Retinal pigment epithelial cell (primary cell): Measurements from ENCODE around the gene CUTA.

Experiments
- DNase-seq: peaks from one replicate; pipeline ENCODE4 v3.0.0-alpha.2; 2010; ENCODE audit warnings: low read depth
- H3K4me3 ChIP-seq: 2 replicates; pipeline ENCODE4 v1.5.1; 2011; ENCODE audit warnings: mild to moderate bottlenecking, low read length, control low read depth, moderate library complexity
- TF ChIP-seq, protein P1 (sequence below): conservative IDR thresholded peaks from 2 replicates; pipeline ENCODE4 v1.5.1; 2011; ENCODE audit warnings: low read depth, low read length, control low read depth, inconsistent platforms

CUTA gene

DNA sequence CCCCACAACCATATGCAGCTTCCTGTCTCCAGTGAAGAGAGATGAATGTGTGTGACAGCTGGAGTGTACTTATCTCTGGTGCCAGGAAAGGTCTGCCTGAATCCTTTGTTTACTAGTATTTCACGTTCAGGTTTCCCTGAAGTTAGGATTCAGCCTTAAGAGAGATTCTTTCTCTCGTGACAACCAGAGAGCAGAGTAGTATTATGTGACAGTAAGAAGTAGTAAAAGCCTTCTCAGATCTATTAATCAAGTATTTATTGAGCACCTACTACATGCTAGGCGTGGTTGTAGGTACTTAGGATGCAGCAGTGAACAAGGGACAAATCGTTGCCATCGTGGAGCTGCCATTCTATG lies 25.3 kb downstream of the CUTA start:
- DNase-seq: no peak
- TF ChIP-seq, protein P1, sequence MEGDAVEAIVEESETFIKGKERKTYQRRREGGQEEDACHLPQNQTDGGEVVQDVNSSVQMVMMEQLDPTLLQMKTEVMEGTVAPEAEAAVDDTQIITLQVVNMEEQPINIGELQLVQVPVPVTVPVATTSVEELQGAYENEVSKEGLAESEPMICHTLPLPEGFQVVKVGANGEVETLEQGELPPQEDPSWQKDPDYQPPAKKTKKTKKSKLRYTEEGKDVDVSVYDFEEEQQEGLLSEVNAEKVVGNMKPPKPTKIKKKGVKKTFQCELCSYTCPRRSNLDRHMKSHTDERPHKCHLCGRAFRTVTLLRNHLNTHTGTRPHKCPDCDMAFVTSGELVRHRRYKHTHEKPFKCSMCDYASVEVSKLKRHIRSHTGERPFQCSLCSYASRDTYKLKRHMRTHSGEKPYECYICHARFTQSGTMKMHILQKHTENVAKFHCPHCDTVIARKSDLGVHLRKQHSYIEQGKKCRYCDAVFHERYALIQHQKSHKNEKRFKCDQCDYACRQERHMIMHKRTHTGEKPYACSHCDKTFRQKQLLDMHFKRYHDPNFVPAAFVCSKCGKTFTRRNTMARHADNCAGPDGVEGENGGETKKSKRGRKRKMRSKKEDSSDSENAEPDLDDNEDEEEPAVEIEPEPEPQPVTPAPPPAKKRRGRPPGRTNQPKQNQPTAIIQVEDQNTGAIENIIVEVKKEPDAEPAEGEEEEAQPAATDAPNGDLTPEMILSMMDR: no peak
- peak overlapping the region; percentile 91 for H3K4me3 ChIP-seq

DNA sequence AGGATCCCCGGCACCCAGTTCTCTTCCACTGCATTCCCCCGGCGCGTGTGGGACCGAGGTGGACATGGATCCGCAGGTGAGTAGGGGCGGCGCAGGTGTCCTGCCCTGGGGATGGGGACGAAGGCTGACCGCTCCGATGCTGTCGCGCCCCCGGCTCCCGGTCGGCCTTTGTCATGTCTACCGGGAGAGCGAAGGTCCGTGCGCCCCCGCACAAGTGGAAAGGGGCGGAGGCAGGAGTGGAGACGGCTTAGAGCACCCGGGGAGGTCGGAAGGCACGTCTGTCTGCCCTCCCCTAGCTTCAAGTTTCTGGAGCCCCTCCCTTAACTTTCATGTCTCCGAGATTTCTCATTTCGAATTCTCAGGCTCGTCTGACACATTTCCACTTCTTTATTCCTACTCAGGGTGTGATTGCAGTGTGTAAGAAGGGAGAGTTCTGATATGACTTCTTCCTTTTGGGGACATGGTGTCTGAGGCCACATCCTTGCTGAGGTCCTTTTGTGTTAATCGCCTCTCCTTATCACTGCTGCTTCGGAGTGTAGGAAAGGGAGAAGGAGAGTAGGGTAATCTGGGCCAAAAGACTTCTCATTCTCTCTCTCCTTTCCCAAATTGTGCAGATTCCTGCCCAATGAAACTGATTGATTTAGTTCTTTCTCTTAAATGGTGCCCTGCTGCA lies 25.8 kb downstream of the CUTA start:
- TF ChIP-seq, protein P1: no peak
- DNase-seq: no peak
- H3K4me3 ChIP-seq: peak overlapping the region; percentile 91

DNA sequence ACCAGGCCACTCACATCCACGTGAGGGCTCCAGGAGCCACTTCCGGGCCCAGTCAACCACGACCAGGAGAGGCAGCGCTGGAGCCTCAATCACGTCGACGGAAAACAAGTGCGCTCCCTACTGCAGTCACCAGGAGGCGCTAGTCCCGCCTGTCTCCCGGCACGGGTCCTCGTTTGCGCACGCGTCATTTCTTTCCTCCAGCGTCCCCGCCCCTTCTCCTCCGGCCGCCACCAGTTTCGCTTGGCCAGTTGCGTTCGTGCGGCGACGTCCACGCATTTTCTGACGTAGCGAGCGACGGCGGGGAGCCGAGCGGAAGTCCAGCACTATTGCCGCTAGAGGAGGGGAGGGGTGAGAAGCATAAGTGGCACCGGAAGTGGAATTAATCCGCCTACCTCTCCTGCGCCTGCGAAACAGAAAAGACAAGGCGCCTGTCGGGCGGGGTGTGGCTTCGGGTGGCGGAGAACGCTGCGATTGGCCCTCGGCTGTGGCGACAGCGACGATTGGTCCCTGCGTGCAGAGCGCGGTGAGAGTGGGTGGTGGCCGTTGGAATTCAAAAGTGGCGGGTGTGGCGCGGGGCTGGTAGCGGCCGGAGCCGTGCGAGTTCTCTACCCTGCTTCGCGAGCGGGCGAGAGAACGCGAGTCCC lies 26.5 kb downstream of the CUTA start, which contains the start of gene KIFC1:
TSS of gene KIFC1 (plus strand) at position 546 of the 644 bp plus-strand sequence. CDS start 163 bp downstream, outside the sequence.
- DNase-seq: peak; percentile 99
- TF ChIP-seq, protein P1: peak; percentile 94
- peak within 1 kb of the TSS; percentile 91 for H3K4me3 ChIP-seq

DNA sequence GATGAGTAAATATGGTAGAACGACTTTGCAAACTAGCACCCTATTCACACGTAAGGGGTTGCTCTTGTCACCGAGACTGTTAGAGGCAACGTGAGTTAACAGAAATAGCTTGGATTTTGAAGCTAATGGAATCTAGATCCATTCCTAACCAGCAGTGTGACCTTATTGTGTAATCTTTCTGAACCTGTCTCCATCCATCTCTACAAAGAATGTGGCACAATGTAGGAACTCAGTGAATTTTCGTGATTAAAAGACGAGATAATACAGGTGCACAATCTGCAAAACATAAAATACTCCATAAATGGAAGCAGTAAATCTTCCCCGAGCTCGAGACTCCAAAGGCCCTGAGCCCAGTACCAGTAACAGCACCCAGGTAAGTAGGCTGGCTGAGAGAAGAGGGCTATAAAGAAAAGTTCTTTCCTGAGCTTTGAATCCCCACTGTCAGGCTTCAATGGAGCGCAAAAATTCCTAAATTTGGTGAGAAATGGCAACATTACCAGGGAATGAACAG lies 27.1 kb downstream of the CUTA start:
- TF ChIP-seq, protein P1: no peak
- H3K4me3 ChIP-seq: peak overlapping the region; percentile 8
- no peak for DNase-seq

DNA sequence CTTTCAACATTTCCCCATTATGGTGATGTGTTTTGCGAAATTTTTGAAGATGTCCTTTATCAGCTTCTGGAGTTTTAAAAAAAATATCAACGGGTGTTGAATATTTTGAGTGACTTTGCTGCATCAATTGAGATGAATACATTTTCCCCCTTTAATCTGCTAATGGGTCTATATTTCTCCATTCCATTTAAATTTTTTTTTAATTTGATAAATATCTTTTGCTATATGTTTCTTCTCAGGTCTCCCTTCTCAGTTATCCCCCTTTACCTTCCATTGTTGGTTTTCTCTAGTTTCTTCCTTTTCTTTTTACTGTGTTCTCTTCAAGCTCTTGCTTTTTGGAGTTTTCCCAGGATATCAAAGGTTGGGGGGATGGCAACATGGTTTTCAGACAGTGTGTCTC lies 27.7 kb downstream of the CUTA start:
- no peak for DNase-seq
- TF ChIP-seq, protein P1: no peak
- H3K4me3 ChIP-seq: no peak overlapping the region

DNA sequence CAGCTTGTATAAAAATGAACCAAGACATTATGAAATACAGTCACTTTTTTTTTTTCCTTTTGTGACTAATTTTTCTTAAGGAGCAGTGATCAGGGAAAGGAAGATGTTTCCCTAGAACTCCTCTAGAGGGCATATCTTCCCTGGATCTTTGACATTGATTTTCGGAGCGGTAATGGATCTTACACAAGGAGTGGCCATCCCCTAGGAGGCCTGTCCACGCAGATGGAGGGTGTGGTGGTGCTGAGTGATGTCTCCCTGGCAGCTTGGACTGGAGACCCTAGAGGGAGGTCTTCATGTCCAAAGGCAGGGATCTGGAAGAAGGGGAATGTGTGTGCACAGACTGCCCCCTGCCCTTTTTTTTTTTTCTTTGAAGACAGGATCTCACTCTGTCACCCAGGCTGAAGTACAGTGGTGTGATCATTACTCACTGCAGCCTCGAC lies 33.3 kb downstream of the CUTA start:
- TF ChIP-seq, protein P1: peak; percentile 55
- H3K4me3 ChIP-seq: no peak overlapping the region
- no peak for DNase-seq
